ENCODE data around the gene HMGN3. TPM values are rescaled to one million over a fixed set of nuclear protein-coding genes. Genes with fewer than 3 reads are reported as not detected.

Gene HMGN3
- total RNA-seq, 2 experiments from 2014 or later, result 56.3 to 56.5 TPM

DNA sequence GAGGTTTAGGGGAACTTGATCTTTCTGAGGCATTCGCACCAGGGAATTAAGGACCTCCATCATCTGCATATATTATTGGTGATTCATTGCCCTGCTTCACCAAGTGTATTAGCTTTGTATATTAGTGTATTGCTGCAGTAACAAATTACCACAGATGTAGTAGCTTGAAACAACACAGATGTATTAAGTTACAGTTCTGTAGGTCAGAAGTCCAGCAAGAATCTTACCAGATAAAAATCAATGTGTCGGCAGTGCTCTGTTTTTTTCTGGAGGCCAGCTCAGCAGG is 65.8 kb downstream of the HMGN3 start:
- Mint-ChIP-seq H3K4me3 (no peak overlapping the region), H3K27me3 (ENCODE audit: low read depth) (no peaks in the 10 kb centered on the region), H3K27ac (no peak overlapping the region), H3K4me1 (ENCODE audit: low read depth) (peaks cover 2% of the 10 kb centered on the region), H3K36me3 (ENCODE audit: low read depth) (no peaks in the 10 kb centered on the region), H3K9me3 (ENCODE audit: insufficient read depth) (no peaks in the 10 kb centered on the region)
- ChIA-PET POLR2A (no interaction called here), CTCF (no interaction called here)
- DNase-seq, result no peak
- ATAC-seq, result no peak

DNA sequence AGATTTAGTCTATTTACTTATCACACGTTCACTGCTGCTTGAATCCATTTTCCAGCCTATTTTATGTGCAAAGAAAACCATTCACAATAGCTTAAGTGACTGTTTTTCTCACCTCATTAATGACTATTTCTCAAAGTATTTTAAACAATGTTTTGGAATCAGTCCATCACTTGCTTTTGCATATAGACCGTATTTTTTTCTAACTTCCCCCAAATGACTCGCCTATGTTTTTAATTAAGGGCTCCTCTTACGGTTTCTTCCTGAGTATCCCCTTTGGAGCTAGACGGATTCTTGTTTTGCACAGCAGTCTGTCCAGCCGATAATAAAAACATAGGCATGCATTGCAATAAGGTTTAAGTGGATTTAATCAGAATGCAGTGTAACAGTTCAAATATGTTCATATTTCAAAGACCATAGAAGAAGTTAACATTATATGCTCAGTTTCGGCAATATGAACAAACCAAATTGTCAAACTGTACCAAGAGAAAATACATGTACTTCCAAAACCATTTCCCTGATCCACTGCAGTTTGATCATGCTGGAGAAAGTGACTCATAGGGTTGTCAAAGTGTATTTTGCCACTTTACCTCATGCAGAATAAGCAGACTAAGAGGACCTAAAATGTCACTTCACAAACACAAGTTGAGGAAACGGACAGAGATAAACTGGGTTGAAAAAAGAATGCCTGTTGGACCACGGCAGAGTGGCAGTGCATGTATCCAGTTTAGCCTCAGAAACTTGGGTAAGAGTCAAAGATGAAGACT is 66.4 kb downstream of the HMGN3 start:
- no peaks in the 10 kb centered on the region for H3K4me1 Mint-ChIP-seq (ENCODE audit: low read depth)
- H3K4me3 Mint-ChIP-seq, result no peak overlapping the region
- CTCF ChIA-PET, result no interaction called here
- ATAC-seq (no peak), DNase-seq (no peak)
- H3K27me3 Mint-ChIP-seq (ENCODE audit: low read depth), result no peaks in the 10 kb centered on the region
- H3K9me3 Mint-ChIP-seq (ENCODE audit: insufficient read depth), result no peaks in the 10 kb centered on the region
- H3K36me3 Mint-ChIP-seq (ENCODE audit: low read depth), result no peaks in the 10 kb centered on the region
- H3K27ac Mint-ChIP-seq, result no peak overlapping the region
- POLR2A ChIA-PET, result no interaction called here

DNA sequence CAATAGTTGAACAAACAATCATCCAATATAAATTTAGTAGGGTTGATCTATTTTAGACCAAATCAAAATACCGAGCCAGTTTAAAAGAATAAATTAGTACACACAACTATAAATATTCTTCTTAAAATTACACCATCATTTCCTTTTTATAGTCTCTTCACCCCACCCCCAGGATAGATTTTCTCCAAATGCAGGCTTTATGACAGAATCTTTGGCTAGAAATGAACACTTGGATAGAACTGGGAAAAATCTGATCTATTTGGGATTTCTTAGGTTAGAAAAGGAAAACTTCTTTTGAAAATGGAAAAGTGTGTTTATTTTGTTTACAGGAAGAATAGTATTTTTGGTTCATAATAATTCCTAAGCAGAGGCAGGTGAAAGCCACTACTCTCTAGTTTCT is 74.6 kb downstream of the HMGN3 start:
- Mint-ChIP-seq H3K4me1 (ENCODE audit: low read depth) (no peaks in the 10 kb centered on the region), H3K27ac (no peak overlapping the region), H3K27me3 (ENCODE audit: low read depth) (no peaks in the 10 kb centered on the region), H3K9me3 (ENCODE audit: insufficient read depth) (no peaks in the 10 kb centered on the region), H3K36me3 (ENCODE audit: low read depth) (no peaks in the 10 kb centered on the region), H3K4me3 (no peak overlapping the region)
- POLR2A ChIA-PET, result no interaction called here
- CTCF ChIA-PET, result no interaction called here
- DNase-seq, result no peak
- ATAC-seq, result no peak

DNA sequence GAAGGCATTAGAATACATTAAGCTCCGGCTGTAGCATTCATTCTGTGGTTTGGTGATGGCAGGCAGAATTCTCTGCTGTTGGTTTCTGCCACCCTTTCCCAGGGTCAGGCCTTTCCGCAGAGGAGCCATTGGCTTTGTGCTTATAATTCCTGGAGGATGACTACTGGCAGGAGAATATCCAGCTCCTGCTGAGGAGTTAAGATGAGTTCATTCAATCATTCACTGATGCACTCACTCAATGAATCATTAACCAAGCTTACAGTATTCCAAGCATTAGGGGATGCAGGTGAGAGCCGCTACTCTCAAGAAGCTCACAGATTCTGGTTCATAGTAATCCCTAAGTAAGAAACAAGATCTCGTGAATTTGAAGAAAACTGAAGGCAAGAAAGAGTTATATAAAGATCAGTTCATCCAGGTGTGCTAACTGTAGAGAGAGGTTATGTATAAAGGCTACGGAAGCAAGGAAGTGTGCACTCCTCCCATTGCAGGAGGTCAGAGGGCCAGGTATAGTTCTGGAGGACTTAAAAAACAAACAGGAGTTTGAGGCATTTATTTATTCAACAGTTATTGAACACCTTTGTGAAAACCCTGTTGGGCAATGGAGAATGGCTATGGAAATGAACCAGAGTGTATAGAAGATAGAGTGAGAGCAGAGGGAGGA is 75.5 kb downstream of the HMGN3 start:
- H3K27me3 Mint-ChIP-seq (ENCODE audit: low read depth), result peaks cover 2% of the 10 kb centered on the region
- ChIA-PET POLR2A (no interaction called here), CTCF (no interaction called here)
- DNase-seq (no peak), ATAC-seq (no peak)
- H3K27ac Mint-ChIP-seq, result no peak overlapping the region
- H3K36me3 Mint-ChIP-seq (ENCODE audit: low read depth), result no peaks in the 10 kb centered on the region
- H3K4me3 Mint-ChIP-seq, result no peak overlapping the region
- H3K4me1 Mint-ChIP-seq (ENCODE audit: low read depth), result no peaks in the 10 kb centered on the region
- no peaks in the 10 kb centered on the region for H3K9me3 Mint-ChIP-seq (ENCODE audit: insufficient read depth)

DNA sequence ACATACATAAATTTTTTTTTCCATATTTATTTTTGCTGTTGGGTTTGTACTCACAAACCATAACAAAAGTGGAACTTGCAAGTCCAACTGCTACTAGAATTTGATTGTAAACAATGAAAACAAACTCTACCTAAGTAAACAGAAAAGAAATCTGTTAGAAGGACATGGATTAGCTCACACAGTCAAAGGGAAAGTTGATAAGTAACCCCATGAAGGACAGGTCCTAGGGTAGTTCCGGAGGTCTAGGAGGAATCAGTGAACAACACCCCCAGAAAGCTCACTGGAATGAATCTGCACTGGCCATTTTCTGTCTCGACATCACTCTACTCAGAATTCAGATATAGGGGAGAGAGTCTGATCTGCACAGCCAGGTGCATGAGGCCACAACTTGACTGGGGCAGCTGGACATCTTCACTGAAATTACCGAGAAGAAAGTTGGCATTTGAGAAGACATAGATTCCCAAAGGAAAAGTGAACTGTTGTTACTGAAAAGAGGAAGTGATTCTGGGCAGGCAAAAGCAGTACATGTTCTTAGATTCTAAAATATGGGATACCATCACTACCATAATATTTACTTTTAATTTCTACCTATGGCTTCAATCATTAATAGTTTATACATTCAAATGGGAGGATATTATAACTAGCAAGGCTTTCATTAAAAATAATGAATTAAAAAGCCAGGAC is 76.4 kb downstream of the HMGN3 start:
- ATAC-seq (no peak), DNase-seq (no peak)
- H3K4me1 Mint-ChIP-seq (ENCODE audit: low read depth), result no peaks in the 10 kb centered on the region
- H3K27me3 Mint-ChIP-seq (ENCODE audit: low read depth), result peaks cover 5% of the 10 kb centered on the region
- CTCF ChIA-PET, result no interaction called here
- no peak overlapping the region for H3K4me3 Mint-ChIP-seq
- H3K36me3 Mint-ChIP-seq (ENCODE audit: low read depth), result no peaks in the 10 kb centered on the region
- POLR2A ChIA-PET, result no interaction called here
- H3K9me3 Mint-ChIP-seq (ENCODE audit: insufficient read depth), result no peaks in the 10 kb centered on the region
- H3K27ac Mint-ChIP-seq, result no peak overlapping the region

DNA sequence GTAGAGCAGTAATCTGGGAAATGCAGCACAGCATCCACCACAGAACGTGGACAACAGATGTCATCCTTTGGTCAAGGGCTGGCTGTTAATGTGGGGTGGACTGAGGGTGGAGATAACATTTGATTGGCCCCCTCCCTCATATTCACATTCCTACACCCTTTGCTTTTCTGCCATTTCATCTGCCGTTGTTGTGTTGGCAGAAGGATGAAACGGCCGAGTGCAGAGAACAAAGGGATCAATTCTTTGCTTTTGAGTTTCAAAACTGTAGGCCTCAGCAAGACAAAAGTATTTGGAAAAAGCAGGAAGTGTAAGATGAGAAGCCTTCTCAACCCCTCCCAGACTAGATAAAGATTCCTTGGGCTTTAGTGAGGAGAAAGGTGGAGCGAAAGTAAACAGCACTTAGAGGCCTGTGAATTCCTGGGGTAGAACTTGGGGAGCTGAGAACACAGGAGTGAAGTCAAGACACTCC is 82.2 kb downstream of the HMGN3 start:
- no peak overlapping the region for H3K27ac Mint-ChIP-seq
- ChIA-PET POLR2A (no interaction called here), CTCF (no interaction called here)
- DNase-seq (no peak), ATAC-seq (no peak)
- H3K9me3 Mint-ChIP-seq (ENCODE audit: insufficient read depth), result no peaks in the 10 kb centered on the region
- no peak overlapping the region for H3K4me3 Mint-ChIP-seq
- no peaks in the 10 kb centered on the region for H3K36me3 Mint-ChIP-seq (ENCODE audit: low read depth)
- H3K4me1 Mint-ChIP-seq (ENCODE audit: low read depth), result no peaks in the 10 kb centered on the region
- peaks cover 5% of the 10 kb centered on the region for H3K27me3 Mint-ChIP-seq (ENCODE audit: low read depth)

Other genes starting within 250 kb of the HMGN3 start
- gene PHIP, start 156.4 kb downstream of the HMGN3 start, total RNA-seq, result 10 to 100 TPM; 29.1 to 30.2 TPM

Data from activated CD8-positive, alpha-beta T cell treated with anti-CD3 and anti-CD28 coated beads, Interleukin-2, amount 10 ng/mL, durations not matched to agents 7 days and 5 days (primary cell).